ENCODE results near the gene UBIAD1.

The UBIAD1 gene

GRCh38 chr1:11328444-11328843, 55.4 kb downstream of the UBIAD1 start:
- TF ChIP-seq FOXP2 (optimal IDR thresholded peaks at IDR 0.05; ENCODE audit: borderline replicate concordance, extremely low read depth, extremely low read length, insufficient read depth): no peak
- no peak for TF ChIP-seq REST (IDR thresholded peaks at IDR 0.05; ENCODE audit: insufficient read depth in 1 of 2, low read depth in 2 of 2, low read length in 2 of 2)
- TF ChIP-seq POLR2AphosphoS5 (IDR thresholded peaks at IDR 0.05; ENCODE audit: low read depth, low read length): no peak
- TF ChIP-seq SIN3A (IDR thresholded peaks at IDR 0.05; ENCODE audit: borderline replicate concordance, insufficient read depth, low read length): no peak
- no peak for TF ChIP-seq TAF1 (IDR thresholded peaks at IDR 0.05; ENCODE audit: borderline replicate concordance, insufficient read depth, low read length)

- no peak for TF ChIP-seq FOXP2 (optimal IDR thresholded peaks at IDR 0.05; ENCODE audit: borderline replicate concordance, extremely low read depth, extremely low read length, insufficient read depth)
- TF ChIP-seq REST (IDR thresholded peaks at IDR 0.05; ENCODE audit: insufficient read depth in 1 of 2, low read depth in 2 of 2, low read length in 2 of 2): no peak
- no peak for TF ChIP-seq SIN3A (IDR thresholded peaks at IDR 0.05; ENCODE audit: borderline replicate concordance, insufficient read depth, low read length)
Observed at GRCh38 chr1:11330411-11330810, 57.4 kb downstream of the UBIAD1 start.

DNA sequence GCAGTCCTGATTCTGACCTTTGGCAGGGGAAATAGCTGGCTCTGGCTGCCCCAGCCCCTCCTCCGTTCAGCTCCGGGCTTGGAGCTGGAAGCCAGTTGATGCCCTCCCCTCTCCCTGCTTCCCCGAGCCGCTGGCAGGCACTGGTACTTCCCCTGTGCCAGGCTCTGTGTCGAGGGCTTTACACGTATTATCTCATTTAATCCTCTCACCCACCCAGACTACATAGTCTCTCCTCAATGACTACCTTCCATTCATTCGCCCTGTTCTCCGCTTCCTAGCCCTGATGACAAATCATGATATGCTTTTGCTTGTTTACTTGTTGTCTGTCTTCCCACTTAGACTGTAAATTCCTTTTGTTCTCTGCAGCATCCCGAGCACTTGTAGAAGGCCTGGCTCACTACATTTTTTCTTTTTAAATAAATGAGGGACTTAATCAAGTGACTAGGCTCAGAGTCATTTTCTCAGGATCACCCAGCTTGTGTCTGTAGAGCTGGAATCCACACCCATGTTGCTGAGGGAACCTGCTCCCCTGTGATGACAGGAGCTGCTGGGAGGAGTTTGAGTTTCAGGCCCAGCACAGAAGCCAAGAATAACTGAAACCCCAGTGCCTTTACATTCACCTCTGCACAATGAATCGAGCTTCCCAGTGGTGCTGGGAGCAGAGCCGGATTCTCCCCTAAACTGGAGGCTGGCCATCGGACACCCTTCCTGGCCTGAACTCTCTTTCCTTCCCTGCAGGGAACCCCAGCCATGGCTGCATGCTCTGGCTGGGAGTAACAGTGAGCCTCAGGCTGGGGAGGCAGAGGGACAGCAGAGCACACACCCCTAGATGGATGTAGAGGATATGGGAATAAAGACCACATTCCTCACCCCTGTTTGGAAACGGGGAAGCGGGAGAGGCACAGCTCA, 58.3 kb downstream of the UBIAD1 start:
- no peak for TF ChIP-seq REST (IDR thresholded peaks at IDR 0.05; ENCODE audit: insufficient read depth in 1 of 2, low read depth in 2 of 2, low read length in 2 of 2)
- TF ChIP-seq SIN3A (IDR thresholded peaks at IDR 0.05; ENCODE audit: borderline replicate concordance, insufficient read depth, low read length): no peak
- no peak for TF ChIP-seq TAF1 (IDR thresholded peaks at IDR 0.05; ENCODE audit: borderline replicate concordance, insufficient read depth, low read length)
- no peak for TF ChIP-seq FOXP2 (optimal IDR thresholded peaks at IDR 0.05; ENCODE audit: borderline replicate concordance, extremely low read depth, extremely low read length, insufficient read depth)
- no peak for TF ChIP-seq POLR2AphosphoS5 (IDR thresholded peaks at IDR 0.05; ENCODE audit: low read depth, low read length)

- no peak for TF ChIP-seq SIN3A (IDR thresholded peaks at IDR 0.05; ENCODE audit: borderline replicate concordance, insufficient read depth, low read length)
- TF ChIP-seq POLR2AphosphoS5 (IDR thresholded peaks at IDR 0.05; ENCODE audit: low read depth, low read length): no peak
- no peak for TF ChIP-seq REST (IDR thresholded peaks at IDR 0.05; ENCODE audit: insufficient read depth in 1 of 2, low read depth in 2 of 2, low read length in 2 of 2)
- no peak for TF ChIP-seq TAF1 (IDR thresholded peaks at IDR 0.05; ENCODE audit: borderline replicate concordance, insufficient read depth, low read length)
- no peak for TF ChIP-seq FOXP2 (optimal IDR thresholded peaks at IDR 0.05; ENCODE audit: borderline replicate concordance, extremely low read depth, extremely low read length, insufficient read depth)
Observed at GRCh38 chr1:11331945-11332546, 59.0 kb downstream of the UBIAD1 start.
